Inferior parietal cortex (tissue), 1 donor: ENCODE data around the gene MCF2L2.
"Not testable (repeated sequence)": the region's sequence is repeated elsewhere in the genome, so short reads cannot be mapped to it uniquely, and the experiment has no call there.

Experiments used
- DNase-seq: peaks from one replicate; pipeline ENCODE4 v3.0.0-alpha.2; 2016; ENCODE audit errors: extremely low spot score

The MCF2L2 gene

DNA sequence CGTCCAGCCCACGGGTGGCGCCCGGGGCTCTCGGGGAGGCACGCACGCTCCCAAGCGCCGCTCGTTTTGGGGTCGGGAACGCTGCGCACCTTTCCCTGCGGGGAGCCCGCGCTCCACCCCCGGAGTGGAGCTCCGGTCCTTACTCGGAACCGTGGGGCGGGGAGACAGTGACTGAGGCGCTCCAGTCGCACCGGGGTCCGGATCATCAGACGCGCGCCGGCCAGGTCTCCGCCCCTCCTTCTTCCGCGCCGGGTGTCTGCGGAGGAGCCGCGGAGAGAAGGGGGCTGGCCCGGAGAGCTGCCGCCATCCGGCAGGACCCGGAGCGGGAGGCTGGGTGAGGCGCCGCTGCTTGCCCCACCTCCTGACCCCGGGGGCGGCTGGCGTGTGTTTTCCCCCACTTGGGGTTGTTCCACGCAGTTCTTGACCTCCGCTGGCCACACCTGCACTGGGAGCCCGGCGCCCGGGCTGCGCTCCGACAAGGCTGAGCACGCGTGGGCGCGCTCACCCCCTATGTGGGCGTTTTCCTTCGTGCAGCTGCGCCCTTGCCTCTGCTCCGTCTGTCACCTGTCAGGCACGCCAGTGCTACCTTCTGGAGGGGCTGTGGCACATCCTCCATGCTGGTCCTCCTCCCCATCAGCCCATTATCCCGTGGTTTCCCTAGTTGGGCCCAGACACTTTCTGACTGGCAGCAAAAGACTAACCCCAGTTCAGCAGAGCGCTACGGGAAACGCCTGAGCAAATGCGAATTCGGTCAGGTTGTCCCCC is at the start of gene MCF2L2:
MCF2L2 (minus strand) TSS at position 173 of the 765 bp plus-strand sequence. CDS start 642 bp downstream, outside the sequence.
- DNase-seq: peak; percentile 25

DNA sequence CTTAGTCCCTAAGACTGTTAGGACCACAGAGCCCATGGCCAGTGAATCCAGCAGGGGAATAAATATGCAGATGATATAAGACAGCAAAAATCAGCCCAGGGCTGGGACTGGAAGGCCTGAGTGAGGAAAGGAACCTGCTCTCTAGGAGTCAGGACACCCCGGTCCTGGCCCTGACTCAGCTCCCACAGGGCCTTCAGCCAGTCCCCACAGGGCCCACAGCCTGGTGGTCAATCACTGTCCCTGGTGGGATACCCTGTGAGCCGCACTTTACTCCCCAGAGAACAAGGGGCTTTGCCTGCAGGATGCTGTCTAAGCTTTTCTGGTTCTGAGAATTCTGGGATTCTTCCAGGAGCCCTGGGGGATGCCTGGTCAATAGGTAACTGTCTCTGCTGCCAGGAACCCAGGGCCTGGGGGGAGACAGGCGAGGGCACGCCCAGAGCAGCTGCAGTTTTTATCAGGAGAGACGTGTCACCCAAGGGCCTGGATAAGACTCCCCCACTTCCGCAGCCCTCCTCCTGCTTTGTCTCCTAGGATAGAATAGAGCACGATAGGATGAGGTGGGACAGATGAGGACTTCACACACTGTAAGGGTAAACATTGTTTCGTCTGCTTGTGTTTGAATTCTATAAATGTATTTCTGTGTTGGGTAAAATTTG is 49.5 kb upstream of the MCF2L2 start:
- DNase-seq: no peak

DNA sequence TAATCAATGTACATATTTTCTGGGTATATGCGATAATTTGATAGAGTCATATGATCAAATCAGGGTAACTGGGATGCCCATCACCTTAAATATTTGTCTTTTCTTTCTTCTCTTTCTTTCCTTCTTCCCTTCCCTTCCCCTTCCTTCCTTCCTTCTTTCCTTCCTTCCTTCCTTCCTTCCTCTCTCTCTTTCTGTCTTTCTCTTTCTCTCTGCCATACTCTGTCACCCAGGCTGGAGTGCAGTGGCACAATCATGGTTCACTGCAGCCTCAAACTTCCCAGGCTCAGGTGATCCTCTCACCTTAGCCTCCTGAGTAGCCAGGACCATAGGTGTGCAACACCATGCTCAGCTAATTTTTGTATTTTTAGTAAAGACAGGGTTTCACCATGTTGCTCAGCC is 47.3 kb upstream of the MCF2L2 start:
- DNase-seq: not testable (repeated sequence)

DNA sequence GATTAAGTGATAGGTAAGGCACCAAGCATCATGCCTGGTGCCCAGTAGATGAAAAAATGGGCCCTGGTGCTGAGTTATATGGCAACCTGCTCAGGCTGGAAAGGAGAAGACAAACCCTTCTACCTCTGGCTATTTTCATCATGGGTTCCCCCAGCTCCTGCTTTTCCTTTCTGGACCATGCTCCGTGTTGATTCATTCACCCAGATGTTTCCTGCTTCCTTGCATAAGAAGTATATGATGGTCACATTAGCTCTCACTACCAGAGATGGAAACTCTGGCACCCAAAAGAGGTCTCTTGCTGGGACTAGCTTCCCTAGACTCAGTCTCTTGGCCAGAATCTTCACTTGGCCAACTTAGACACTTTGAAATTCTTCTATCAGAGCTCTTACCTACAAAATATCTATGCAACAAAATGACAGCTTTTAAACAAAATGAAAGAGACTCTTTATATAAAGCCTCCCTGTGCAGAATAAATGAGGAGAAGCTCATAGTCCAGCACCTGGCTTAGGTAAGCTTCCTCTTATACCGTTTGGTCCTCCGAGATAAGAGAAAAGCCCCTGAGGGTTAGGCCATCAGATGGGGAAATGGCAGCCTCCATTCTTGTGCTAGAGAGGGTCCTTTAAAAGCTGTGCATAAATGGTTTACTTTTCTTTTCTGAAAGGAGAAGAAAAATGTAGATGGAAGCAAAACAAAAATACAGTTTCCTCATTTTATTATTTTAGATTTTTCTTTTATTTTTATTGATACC is 46.8 kb upstream of the MCF2L2 start:
- no peak for DNase-seq

GRCh38 chr3:183473969-183474368 is 45.5 kb upstream of the MCF2L2 start:
- no peak for DNase-seq

DNA sequence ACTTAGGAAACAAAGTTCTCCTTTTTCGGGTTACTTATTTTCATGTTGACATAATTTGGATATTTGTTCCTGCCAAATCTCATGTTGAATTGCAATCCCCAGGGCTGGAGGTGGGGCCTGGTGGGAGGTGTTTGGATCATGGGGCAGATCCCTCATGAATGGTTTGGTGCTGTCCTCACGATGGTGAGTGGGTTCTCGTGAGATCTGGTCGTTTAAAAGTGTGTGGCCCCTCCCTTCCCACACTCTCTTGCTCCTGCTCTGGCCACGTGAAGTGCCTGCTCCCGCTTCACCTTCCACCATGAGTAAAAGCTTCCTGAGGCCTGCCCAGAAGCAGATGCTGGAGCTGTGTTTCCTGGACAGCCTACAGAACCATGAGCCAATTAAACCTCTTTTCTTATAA is 43.7 kb upstream of the MCF2L2 start:
- DNase-seq: no peak

GRCh38 chr3:183468424-183468823 is 40.0 kb upstream of the MCF2L2 start:
- DNase-seq: no peak

DNA sequence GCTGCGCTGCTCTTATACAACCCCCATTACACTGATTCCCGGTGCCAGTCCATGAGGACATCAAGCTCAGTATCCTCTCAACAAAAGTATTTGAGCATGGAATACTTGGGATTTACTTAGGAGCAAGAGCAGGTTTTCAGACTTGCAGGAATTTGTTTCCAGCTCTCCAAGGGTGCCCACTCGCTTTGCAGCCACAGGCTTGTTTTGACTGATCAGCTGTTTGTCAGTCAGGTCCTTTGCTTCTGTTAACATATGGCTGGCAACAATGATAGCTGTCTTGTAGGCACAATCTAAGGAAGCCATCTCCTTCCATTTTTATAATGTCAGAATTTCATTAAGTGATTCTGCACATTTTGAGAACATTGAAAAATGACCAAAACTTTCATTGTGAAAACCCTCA is 38.2 kb upstream of the MCF2L2 start:
- DNase-seq: no peak

DNA sequence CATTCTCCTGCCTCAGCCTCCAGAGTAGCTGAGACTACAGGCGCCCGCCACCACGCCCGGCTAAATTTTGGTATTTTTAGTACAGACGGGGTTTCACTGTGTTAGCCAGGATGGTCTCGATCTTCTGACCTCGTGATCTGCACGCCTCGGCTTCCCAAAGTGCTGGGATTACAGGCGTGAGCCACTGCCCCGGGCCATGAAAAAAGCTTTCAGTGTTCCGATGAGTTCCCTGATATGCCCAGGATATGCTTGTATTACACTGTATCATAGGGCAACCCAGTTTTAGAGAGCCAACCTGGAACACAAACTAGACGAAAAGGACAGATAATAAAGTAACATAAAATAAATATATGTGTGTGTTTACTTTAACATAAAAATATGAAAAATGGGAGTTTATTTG is 37.3 kb upstream of the MCF2L2 start:
- DNase-seq: not testable (repeated sequence)

DNA sequence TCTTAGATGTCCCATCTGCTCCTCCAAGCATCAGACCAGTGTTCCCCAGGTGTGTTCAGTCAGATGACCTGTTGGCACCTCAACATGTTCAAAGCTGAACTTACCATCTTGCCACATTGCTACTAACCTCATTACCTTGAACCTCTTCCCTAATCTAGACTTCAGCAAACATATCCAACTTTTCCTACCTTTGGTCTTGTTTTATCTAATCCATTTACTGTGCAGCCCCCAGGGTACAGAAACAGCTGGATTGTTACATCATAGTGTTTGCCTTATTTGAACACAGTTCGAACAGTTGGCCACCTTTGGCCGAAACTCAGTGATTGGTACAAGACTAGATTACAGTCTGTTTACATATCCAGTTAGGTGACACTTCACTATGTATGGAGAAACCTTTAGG is 36.1 kb upstream of the MCF2L2 start:
- DNase-seq: no peak

- peak; percentile 47 for DNase-seq
Measured at GRCh38 chr3:183460081-183461055, 31.9 kb upstream of the MCF2L2 start.

DNA sequence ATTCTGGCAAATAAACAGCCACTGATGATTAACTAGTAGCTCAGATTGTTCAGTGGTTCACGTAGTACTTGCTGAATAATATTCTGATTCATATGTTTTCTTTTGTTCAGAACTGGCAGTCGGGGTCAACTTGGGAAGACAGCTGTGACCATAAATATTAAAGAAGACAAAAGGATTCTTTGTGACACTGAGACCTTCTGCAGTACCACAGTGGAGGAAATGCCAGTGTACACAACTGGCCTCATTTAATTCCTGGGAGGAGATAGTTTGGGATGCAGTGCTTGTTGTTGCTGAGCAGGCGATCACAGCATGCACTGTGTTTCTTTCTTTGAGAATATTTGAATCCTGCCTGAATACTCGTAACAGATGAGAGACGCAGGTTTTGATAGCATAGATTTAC is 26.7 kb upstream of the MCF2L2 start:
- peak; percentile 68 for DNase-seq

DNA sequence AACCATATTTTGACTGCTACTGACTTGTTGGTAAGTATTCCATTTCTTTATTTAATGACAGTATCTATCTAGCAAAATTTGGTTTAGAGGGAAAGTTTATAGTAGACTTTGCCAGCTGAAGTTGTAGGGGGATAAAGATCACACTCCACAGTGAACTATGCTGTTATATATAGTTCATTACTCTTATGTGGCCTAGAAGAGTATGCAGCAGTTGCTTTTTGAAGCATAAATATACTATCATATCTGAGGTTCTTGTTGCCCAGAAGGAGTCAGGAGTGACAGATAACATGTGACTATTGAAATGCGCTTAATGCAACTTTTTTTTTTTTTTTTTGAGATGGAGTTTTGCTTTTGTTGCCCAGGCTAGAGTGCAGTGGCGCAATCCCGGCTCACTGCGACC is 25.6 kb upstream of the MCF2L2 start:
- no peak for DNase-seq

DNA sequence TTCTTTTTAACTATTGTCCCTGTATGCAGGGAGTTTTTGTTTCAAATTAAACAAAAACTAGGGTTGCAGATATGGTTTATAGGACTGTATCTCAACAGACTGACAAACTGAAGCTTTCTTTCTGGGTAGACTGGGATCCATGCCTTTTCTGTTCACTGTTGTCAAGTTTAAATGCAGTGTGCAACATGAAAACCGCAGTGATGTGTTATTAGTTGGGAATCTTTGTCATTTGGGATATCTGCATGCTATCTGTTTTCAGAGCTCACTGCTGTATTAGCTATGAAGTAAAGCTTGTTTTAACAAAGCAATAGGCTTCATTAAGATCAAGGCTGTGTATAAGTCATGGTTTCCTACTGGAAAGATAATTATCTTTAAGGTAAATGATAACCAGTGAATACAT is 21.4 kb upstream of the MCF2L2 start:
- DNase-seq: no peak

DNA sequence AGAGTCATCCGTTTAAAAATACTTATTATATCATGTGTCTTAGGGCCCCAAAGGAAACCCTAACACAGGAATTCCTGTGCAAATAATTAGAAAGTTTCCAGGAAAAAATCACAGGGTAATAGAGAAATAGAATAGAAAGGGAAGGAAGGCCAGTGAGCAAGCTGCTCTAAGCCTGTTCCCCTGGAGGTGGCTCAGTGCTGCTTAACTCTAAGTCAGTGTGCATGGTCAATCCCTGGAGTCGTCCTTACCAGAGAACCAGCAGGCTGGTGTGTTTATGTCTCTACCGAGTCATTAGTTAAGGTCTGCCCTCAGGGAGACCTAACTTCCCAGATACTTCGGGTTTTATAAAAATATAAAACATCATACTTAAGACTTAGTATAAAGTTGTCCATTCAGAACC is 21.0 kb upstream of the MCF2L2 start:
- DNase-seq: peak; percentile 61

DNA sequence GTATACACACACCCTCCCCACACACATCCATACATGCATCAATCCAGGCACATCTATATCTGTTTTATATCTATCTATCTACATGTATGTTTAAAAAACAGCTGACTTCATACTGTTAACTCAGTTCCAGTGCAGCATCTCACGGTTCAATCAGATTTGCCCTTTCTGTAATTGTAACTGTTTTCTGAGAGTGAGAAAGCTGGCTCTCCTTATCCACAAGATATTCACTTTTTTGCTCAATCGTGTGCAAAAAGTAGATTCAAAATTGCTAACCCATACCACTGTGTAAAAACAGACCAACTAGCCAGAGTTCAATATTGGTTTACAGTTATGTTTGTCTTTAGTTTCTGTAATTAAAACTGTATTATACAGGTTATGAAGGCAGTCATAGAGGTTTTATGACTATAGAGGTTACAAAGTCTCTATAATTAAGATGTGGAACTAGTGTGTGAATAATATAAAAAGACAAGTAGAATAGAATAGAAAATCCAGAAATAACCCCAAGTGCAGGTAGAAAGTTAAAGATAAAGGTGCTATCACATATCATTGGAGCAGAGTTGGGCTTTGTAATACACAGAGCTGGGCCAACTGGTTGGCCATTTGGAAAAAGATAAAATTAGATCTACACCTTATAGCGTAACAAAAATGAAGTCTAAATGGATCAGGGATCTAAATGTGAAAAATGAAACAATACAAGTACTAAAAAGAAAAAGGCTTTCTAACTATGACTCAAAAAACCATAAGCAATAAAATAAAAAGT is 20.1 kb upstream of the MCF2L2 start:
- peak; percentile 39 for DNase-seq

- DNase-seq: peak; percentile 86
Measured at GRCh38 chr3:183447206-183448001, 19.0 kb upstream of the MCF2L2 start.

GRCh38 chr3:183446838-183447205 is 18.4 kb upstream of the MCF2L2 start:
- no peak for DNase-seq

DNA sequence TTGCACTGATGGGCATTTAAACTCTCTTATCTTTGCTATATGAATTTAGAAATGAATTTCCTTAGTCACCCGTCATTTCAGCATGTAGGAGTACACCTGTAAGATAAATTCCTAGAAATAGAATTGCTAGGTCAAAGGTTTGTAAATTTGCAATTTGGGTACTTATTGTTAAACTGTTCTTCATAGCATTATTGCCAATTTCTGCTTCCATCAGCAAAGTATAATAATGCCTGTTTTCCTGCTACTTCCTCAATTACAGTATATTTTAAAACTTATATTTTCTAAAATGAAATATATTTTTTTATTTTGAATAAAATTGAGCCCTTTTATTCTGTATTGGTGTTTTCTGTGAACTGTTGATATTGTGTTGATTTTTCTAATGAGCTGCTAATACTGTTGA is 16.3 kb upstream of the MCF2L2 start:
- DNase-seq: no peak
